ENCODE data around the gene ATP6V1G3.

The ATP6V1G3 gene

GRCh38 chr1:198542632-198543031 lies 2.2 kb upstream of the ATP6V1G3 start:
- no peak for DNase-seq (ENCODE audit: low read depth)

GRCh38 chr1:198541737-198542136 lies 1.3 kb upstream of the ATP6V1G3 start:
- DNase-seq (ENCODE audit: low read depth) = no peak

- DNase-seq (ENCODE audit: low read depth) = no peak
Measured at GRCh38 chr1:198538579-198539364, 1.7 kb downstream of the ATP6V1G3 start.

DNA sequence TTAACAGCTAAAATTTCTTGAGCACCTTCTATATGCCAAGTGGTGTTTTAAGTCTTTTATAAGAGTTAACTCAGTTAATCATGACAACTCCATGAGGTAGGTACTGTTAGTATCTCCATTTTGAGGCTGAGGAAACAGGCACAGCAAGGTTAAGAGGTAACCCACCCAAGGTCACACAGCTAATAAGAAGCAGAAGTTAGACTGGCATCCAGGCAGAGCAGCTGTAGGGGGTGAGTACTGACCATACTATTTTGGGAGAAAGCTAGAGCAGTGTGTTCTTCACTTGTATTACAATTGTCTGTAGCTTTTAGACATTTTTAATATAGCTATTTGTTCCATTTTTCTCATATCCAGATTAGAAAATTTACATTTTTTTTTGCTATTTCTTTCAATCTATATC lies 4.8 kb downstream of the ATP6V1G3 start:
- no peak for DNase-seq (ENCODE audit: low read depth)

GRCh38 chr1:198534548-198535418 lies 5.7 kb downstream of the ATP6V1G3 start:
- DNase-seq (ENCODE audit: low read depth) = no peak

DNA sequence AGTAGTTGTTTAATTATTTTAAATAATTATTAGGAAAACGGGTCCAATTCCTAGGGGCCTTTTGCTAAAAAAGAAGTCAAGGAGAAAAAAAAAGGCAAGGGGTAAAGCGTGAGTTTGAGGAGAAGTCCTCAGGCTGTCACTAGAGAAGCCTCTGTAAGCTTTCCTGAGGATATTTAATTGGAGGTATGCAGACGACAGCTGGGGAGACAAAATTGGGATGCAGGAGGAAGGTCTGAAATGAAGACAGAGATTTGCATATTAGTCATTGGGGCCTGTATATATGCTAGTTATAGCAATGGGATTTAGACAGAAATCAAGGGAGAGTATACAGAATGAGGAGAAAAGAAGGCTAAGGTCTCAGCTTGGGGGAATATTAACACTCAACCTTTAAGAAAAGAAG lies 8.6 kb downstream of the ATP6V1G3 start:
- DNase-seq (ENCODE audit: low read depth) = no peak

GRCh38 chr1:198530953-198531352 lies 9.5 kb downstream of the ATP6V1G3 start:
- DNase-seq (ENCODE audit: low read depth) = no peak

DNA sequence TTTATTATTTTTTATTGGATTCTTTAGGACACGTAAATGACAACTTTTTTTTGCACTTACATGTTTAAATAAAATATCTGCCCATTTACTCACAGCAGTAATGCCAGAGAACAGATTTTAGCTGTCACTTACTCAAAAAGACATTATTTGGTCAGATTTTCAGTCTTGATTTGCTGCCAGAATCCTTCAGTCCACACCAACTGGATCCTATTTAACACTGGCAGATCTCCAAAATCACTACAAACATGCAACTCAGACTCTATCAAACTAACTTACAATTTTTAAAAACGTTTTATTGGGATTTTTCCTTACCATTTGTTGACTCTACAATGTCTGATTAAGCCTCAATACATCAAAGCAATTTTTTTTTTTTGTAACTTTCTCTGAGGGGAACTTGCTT lies 11.1 kb downstream of the ATP6V1G3 start:
- no peak for DNase-seq (ENCODE audit: low read depth)

DNA sequence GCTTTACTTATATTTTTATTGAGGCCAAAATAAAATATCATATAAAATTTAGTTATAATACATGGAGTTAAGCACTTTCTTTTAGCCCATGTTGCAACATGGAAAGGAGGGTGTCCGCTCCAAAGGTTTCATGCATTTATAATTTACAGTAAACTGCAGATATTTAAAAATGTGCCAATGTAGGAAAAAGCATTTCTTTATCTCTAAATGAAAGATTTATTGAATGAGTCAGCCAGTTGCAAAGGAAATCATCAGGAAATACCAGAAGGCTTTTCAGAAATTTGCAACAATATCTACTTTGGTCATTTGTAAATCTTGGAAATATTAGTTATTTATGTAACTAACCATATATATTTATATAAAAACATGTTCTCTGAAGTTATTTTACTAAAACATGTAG lies 12.1 kb downstream of the ATP6V1G3 start:
- no peak for DNase-seq (ENCODE audit: low read depth)

- no peak for DNase-seq (ENCODE audit: low read depth)
Measured at GRCh38 chr1:198524556-198524955, 15.9 kb downstream of the ATP6V1G3 start.

- peak; percentile 6 for DNase-seq (ENCODE audit: low read depth)
Measured at GRCh38 chr1:198524127-198524526, 16.4 kb downstream of the ATP6V1G3 start.

- DNase-seq (ENCODE audit: low read depth) = no peak
Measured at GRCh38 chr1:198523182-198523950, 17.1 kb downstream of the ATP6V1G3 start.

DNA sequence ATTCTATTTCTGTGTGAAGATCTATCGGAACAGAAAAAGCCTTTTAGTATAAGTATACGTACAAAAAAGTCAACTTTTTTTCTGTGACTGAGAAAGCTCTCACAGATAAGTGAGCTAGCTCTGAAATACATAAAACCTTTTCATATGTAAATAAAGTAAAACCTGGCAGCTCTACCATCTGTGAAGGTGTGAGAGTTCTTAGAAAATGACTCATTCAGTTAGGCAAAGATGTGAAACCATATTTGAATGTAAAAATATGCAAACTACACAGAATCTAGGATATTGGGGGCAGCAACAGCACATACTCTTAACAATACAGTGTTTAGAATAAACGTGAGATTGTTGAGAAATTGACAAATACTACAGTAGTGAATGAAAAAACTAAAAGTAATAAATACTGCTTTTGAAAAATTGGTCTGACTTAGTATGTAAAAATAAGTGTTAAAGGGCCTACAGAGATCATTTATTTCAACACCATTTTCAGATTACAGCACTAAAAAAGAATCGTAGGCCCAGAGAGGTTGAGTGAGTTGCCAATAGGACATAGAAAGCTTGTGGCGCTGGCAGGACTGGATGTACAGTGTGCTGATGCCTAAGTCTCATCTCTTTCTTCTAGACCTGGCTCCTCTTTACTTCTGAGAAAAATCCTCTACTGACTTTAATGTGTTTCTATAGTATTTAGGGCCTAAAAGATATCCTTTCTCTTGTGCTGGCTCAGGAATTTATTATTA lies 19.8 kb downstream of the ATP6V1G3 start:
- DNase-seq (ENCODE audit: low read depth) = no peak

GRCh38 chr1:198519639-198520501 lies 20.6 kb downstream of the ATP6V1G3 start:
- DNase-seq (ENCODE audit: low read depth) = no peak

DNA sequence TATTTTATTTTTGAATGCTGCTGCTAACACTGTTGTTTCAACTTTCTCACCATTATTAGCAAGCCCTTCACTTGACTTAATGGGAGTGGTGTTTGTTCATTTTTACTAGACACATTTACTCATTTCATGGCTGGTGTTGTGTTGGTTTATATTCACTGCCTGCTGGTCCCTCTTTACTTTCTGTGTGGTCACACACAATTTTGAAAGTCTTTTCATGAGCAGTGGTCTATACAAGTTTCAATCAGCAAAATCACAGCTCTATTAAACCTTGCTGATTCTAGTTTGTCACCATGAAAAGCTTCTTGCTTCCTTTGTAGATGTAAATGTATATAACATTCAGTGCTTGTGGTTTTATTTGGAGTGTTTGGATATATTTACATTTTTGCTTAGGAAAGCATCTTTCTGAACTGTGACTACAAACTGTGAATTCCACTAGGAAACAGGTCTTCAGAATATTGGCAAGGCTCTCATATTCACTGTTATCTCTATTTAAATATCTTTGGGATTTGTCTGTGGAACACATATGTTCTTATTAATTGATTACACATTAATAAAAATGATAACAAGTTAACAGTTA lies 22.8 kb downstream of the ATP6V1G3 start:
- DNase-seq (ENCODE audit: low read depth) = no peak

DNA sequence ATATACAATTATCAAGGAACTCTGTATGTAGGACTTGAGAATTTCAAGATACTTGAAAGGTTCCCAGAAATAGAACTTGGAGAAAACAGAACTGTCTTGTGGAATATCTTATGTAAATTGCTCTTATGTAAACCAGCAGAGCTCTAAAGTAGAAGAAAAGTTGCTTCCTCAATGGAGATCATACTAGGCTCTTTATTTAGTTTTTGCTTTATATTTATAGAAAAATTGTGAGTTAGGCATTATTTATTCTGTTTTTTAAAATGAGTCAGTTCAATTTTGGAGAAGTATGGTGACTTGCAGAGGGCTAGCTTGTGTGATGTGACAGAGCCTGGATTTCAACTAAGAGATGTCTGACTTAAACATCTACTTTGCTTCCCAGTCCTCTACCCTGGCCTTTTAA lies 40.4 kb downstream of the ATP6V1G3 start:
- no peak for DNase-seq (ENCODE audit: low read depth)

DNA sequence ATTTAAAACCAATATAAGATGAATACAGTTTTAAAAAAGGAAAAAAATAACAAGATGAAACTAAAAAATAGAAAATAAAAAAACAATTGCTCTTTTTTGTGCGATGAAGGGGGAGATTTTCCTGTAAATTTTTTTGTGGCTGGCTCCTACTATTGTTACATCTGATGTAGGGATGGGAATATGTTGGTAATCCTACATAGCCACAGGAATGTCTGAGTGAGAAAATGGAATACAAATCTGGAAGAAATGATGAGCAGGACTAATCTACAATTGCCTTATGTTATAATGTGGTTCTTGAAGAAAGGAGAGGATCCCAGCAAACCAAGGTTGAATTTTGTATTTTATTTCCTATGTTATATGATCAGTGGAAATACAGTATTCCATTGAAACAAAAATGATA lies 40.9 kb downstream of the ATP6V1G3 start:
- no peak for DNase-seq (ENCODE audit: low read depth)

DNA sequence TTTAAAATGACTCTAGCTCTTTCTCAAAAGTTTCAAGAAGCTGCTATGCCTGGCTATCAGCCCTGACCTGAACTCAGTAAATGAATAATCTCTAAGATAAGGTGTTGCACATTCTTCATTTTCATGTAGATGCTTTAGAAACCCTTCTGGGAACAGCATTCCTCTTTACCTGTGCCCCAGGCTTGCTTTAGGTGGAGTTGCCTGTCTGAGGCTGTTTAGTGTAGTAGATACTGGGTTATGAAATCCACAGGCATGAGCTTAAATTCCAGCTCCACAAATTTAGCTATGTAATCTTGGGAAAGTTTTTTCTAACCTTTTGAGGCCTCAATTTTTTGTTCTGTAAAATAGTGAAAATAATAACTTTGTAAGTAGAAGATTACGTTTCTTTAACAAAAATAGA lies 41.6 kb downstream of the ATP6V1G3 start:
- DNase-seq (ENCODE audit: low read depth) = no peak

GRCh38 chr1:198498103-198498385 lies 42.4 kb downstream of the ATP6V1G3 start:
- no peak for DNase-seq (ENCODE audit: low read depth)

GRCh38 chr1:198497326-198498102 lies 43.0 kb downstream of the ATP6V1G3 start:
- no peak for DNase-seq (ENCODE audit: low read depth)

Data from activated T-helper 1 cell treated with Interleukin-2 at 50 U/mL for 16 hours (primary cell).